Measurements from ENCODE around the gene FCRLA.

- TF ChIP-seq CTCF (IDR thresholded peaks at IDR 0.05) = no peak
- no peak for TF ChIP-seq EP300 (IDR thresholded peaks at IDR 0.05)
- TF ChIP-seq POLR2A (IDR thresholded peaks at IDR 0.05) = no peak
These were observed 36.2 kb downstream of the FCRLA start for GRCh38 chr1:161743231-161743630.
